Uterus (tissue), 4 donors: ENCODE measurements around the gene SSR4. TPM values are rescaled to one million over a fixed set of nuclear protein-coding genes. Genes with fewer than 3 reads are reported as not detected.
A peak's percentile ranks its signal among the peaks of the same experiment; 100 is the strongest.

Source experiments
- DNase-seq, 2 donors: peaks; one replicate each; pipeline ENCODE4 v3.0.0-alpha.2; 2019 to 2020
- H3K27ac ChIP-seq, 2 donors: fragments of 200-600 bp; sonication (generic); 1 replicate in 1 of 2; 2 replicates in 1 of 2; pipeline ENCODE4 v1.5.1; 2016 to 2018
- H3K27me3 ChIP-seq, 2 donors: fragments of 200-600 bp; sonication (generic); one replicate each; pipeline ENCODE4 v1.5.1; 2018 to 2019; ENCODE audit warnings: control low read depth in 1 of 2
- H3K36me3 ChIP-seq, 2 donors: fragments of 200-600 bp; sonication (generic); one replicate each; pipeline ENCODE4 v1.5.1; 2019; ENCODE audit warnings: control low read depth in 1 of 2
- H3K4me1 ChIP-seq, 2 donors: fragments of 200-600 bp; sonication (generic); one replicate each; pipeline ENCODE4 v1.5.1; 2018 to 2019; ENCODE audit warnings: control low read depth in 1 of 2
- H3K4me3 ChIP-seq, 2 donors: fragments of 200-600 bp; sonication (generic); 1 replicate in 1 of 2; 2 replicates in 1 of 2; pipeline ENCODE4 v1.5.1; 2018 to 2019; ENCODE audit warnings: mild to moderate bottlenecking in 1 of 2
- H3K9me3 ChIP-seq, 2 donors: fragments of 200-600 bp; sonication (generic); one replicate each; pipeline ENCODE4 v1.5.1; 2019; ENCODE audit warnings: control low read depth in 1 of 2
- CTCF ChIP-seq, 4 experiments: fragments of 200-600 bp in 2 of 4; fragments of 450-650 bp in 2 of 4; sonication (generic) in 2 of 4; IDR thresholded peaks; one replicate each; pipeline ENCODE4 v1.5.1; 2016 to 2019; ENCODE audit warnings: antibody characterized with exemption in 4 of 4, mild to moderate bottlenecking in 2 of 4, moderate library complexity in 1 of 4
- POLR2A ChIP-seq, 2 donors: fragments of 450-650 bp; IDR thresholded peaks; one replicate each; pipeline ENCODE4 v1.6.1; 2016; ENCODE audit warnings: antibody characterized with exemption in 2 of 2, mild to moderate bottlenecking in 1 of 2, moderate library complexity in 1 of 2
- intact Hi-C: fragments of 100-400 bp; cut with DNase I; formaldehyde crosslinking; loops from one replicate; pipeline ENCODE4 v1.15.1; 2023; ENCODE audit warnings: low total_unique reads
- total RNA-seq, 4 donors: library from RNA; depleted of rRNA in 3 of 4; stranded (reverse); fragments of >200 nt in 3 of 4; gene quantifications; one replicate each; pipeline versions ENCODE4 v1.1.0 to v1.2.4, GENCODE V29; 2014 to 2023
- donor health status: DM: yes; HTN: yes; CAD: no.

SSR4 gene
- total RNA-seq, 4 donors from 2014 or later: 26.9 to 633 (median 103) TPM

GRCh38 chrX:153776611-153777045, 17.8 kb upstream of the SSR4 start:
- no peaks in the 10 kb centered on the region for H3K9me3 ChIP-seq
- TF ChIP-seq POLR2A (IDR thresholded peaks at IDR 0.05): no peak
- no peak for TF ChIP-seq CTCF (IDR thresholded peaks at IDR 0.05)
- DNase-seq: no peak
- H3K27ac ChIP-seq: no peak overlapping the region
- intact Hi-C loops: no loop called here
- no peak overlapping the region for H3K4me3 ChIP-seq
- no peaks in the 10 kb centered on the region for H3K36me3 ChIP-seq
- peaks cover 0 to 3% of the 10 kb centered on the region in 2 donors for H3K4me1 ChIP-seq
- H3K27me3 ChIP-seq: no peaks in the 10 kb centered on the region

- DNase-seq: no peak
- Histone ChIP-seq H3K4me3 (no peak overlapping the region), H3K27me3 (no peaks in the 10 kb centered on the region), H3K4me1 (peaks cover 0 to 3% of the 10 kb centered on the region in 2 donors), H3K36me3 (no peaks in the 10 kb centered on the region), H3K9me3 (no peaks in the 10 kb centered on the region), H3K27ac (no peak overlapping the region)
- intact Hi-C loops: no loop called here
- no peak for TF ChIP-seq POLR2A (IDR thresholded peaks at IDR 0.05)
- TF ChIP-seq CTCF (IDR thresholded peaks at IDR 0.05): no peak
These were observed 17.0 kb upstream of the SSR4 start for GRCh38 chrX:153777261-153778090.

GRCh38 chrX:153778181-153778580, 16.3 kb upstream of the SSR4 start:
- H3K4me3 ChIP-seq: no peak overlapping the region
- intact Hi-C loops: no loop called here
- no peak for TF ChIP-seq CTCF (IDR thresholded peaks at IDR 0.05)
- TF ChIP-seq POLR2A (IDR thresholded peaks at IDR 0.05): no peak
- peaks cover 0 to 3% of the 10 kb centered on the region in 2 donors for H3K4me1 ChIP-seq
- no peak for DNase-seq
- no peaks in the 10 kb centered on the region for H3K36me3 ChIP-seq
- H3K9me3 ChIP-seq: no peaks in the 10 kb centered on the region
- H3K27ac ChIP-seq: no peak overlapping the region
- H3K27me3 ChIP-seq: no peaks in the 10 kb centered on the region

GRCh38 chrX:153778684-153779101, 15.8 kb upstream of the SSR4 start:
- H3K4me3 ChIP-seq: no peak overlapping the region
- no peaks in the 10 kb centered on the region for H3K9me3 ChIP-seq
- intact Hi-C loops: no loop called here
- H3K27ac ChIP-seq: no peak overlapping the region
- no peaks in the 10 kb centered on the region for H3K27me3 ChIP-seq
- no peak for DNase-seq
- no peaks in the 10 kb centered on the region for H3K36me3 ChIP-seq
- peaks cover 0 to 3% of the 10 kb centered on the region in 2 donors for H3K4me1 ChIP-seq
- TF ChIP-seq CTCF (IDR thresholded peaks at IDR 0.05) (no peak), POLR2A (IDR thresholded peaks at IDR 0.05) (no peak)

- no peaks in the 10 kb centered on the region for H3K27me3 ChIP-seq
- no peak overlapping the region for H3K4me3 ChIP-seq
- peak overlapping the region; percentile 33 to 69 for H3K27ac ChIP-seq
- TF ChIP-seq POLR2A (IDR thresholded peaks at IDR 0.05) (no peak), CTCF (IDR thresholded peaks at IDR 0.05) (no peak)
- intact Hi-C loops: no loop called here
- H3K9me3 ChIP-seq: no peaks in the 10 kb centered on the region
- no peak for DNase-seq
- no peaks in the 10 kb centered on the region for H3K36me3 ChIP-seq
- H3K4me1 ChIP-seq: peaks cover 0 to 3% of the 10 kb centered on the region in 2 donors
These were observed 14.4 kb upstream of the SSR4 start for GRCh38 chrX:153779891-153780677.
